ENCODE results near the gene BRAT1. TPM values are rescaled to one million over a fixed set of nuclear protein-coding genes. Genes with fewer than 3 reads are reported as not detected.

Gene BRAT1
- total and polyA plus RNA-seq, 2 experiments from 2014 or later: 32.5 to 76.8 TPM

GRCh38 chr7:2545746-2546425, 9.4 kb downstream of the BRAT1 start:
- Histone ChIP-seq H3K9me2 (ENCODE audit: insufficient read depth) (no peaks in the 10 kb centered on the region), H3K4me2 (no peak overlapping the region), H4K20me1 (replicated peaks; ENCODE audit: insufficient read depth) (no peaks in the 10 kb centered on the region; the same call in 1 of the 2 replicates), H3K27me3 (ENCODE audit: insufficient read depth) (no peaks in the 10 kb centered on the region), H2AFZ (no peak overlapping the region), H3K4me3 (no peak overlapping the region), H3K4me1 (ENCODE audit: insufficient read depth) (no peaks in the 10 kb centered on the region), H3K79me2 (replicated peaks; ENCODE audit: insufficient read depth) (peaks cover 9% of the 10 kb centered on the region; the same call in 1 of the 2 replicates), H3K27ac (ENCODE audit: low read depth) (no peak overlapping the region), H3K36me3 (ENCODE audit: insufficient read depth) (peaks cover 5% of the 10 kb centered on the region), H3F3A (replicated peaks; ENCODE audit: low read depth) (0 out of 2 replicates have a peak, but pooled peaks cover 8% of the 10 kb centered on the region)
- Mint-ChIP-seq H3K36me3 (ENCODE audit: low read depth) (peaks cover 53% of the 10 kb centered on the region), H3K4me1 (no peaks in the 10 kb centered on the region), H3K27me3 (ENCODE audit: insufficient read depth, low read depth, poor library complexity) (peaks cover 2% of the 10 kb centered on the region), H3K27ac (no peak overlapping the region), H3K4me3 (no peak overlapping the region), H3K9me3 (no peaks in the 10 kb centered on the region)
- TF ChIP-seq REST (IDR thresholded peaks at IDR 0.05; ENCODE audit: unreplicated experiment) (no peak), CREB1 (CRISPR knock-in tag; IDR thresholded peaks at IDR 0.05; ENCODE audit: low read depth) (no peak)
- TF ChIP-seq, protein P1, sequence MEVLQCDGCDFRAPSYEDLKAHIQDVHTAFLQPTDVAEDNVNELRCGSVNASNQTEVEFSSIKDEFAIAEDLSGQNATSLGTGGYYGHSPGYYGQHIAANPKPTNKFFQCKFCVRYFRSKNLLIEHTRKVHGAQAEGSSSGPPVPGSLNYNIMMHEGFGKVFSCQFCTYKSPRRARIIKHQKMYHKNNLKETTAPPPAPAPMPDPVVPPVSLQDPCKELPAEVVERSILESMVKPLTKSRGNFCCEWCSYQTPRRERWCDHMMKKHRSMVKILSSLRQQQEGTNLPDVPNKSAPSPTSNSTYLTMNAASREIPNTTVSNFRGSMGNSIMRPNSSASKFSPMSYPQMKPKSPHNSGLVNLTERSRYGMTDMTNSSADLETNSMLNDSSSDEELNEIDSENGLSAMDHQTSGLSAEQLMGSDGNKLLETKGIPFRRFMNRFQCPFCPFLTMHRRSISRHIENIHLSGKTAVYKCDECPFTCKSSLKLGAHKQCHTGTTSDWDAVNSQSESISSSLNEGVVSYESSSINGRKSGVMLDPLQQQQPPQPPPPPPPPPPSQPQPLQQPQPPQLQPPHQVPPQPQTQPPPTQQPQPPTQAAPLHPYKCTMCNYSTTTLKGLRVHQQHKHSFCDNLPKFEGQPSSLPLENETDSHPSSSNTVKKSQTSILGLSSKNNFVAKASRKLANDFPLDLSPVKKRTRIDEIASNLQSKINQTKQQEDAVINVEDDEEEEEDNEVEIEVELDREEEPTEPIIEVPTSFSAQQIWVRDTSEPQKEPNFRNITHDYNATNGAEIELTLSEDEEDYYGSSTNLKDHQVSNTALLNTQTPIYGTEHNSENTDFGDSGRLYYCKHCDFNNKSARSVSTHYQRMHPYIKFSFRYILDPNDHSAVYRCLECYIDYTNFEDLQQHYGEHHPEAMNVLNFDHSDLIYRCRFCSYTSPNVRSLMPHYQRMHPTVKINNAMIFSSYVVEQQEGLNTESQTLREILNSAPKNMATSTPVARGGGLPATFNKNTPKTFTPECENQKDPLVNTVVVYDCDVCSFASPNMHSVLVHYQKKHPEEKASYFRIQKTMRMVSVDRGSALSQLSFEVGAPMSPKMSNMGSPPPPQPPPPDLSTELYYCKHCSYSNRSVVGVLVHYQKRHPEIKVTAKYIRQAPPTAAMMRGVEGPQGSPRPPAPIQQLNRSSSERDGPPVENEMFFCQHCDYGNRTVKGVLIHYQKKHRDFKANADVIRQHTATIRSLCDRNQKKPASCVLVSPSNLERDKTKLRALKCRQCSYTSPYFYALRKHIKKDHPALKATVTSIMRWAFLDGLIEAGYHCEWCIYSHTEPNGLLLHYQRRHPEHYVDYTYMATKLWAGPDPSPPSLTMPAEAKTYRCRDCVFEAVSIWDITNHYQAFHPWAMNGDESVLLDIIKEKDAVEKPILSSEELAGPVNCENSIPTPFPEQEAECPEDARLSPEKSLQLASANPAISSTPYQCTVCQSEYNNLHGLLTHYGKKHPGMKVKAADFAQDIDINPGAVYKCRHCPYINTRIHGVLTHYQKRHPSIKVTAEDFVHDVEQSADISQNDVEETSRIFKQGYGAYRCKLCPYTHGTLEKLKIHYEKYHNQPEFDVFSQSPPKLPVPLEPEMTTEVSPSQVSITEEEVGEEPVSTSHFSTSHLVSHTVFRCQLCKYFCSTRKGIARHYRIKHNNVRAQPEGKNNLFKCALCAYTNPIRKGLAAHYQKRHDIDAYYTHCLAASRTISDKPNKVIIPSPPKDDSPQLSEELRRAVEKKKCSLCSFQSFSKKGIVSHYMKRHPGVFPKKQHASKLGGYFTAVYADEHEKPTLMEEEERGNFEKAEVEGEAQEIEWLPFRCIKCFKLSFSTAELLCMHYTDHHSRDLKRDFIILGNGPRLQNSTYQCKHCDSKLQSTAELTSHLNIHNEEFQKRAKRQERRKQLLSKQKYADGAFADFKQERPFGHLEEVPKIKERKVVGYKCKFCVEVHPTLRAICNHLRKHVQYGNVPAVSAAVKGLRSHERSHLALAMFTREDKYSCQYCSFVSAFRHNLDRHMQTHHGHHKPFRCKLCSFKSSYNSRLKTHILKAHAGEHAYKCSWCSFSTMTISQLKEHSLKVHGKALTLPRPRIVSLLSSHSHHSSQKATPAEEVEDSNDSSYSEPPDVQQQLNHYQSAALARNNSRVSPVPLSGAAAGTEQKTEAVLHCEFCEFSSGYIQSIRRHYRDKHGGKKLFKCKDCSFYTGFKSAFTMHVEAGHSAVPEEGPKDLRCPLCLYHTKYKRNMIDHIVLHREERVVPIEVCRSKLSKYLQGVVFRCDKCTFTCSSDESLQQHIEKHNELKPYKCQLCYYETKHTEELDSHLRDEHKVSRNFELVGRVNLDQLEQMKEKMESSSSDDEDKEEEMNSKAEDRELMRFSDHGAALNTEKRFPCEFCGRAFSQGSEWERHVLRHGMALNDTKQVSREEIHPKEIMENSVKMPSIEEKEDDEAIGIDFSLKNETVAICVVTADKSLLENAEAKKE (CRISPR knock-in tag; IDR thresholded peaks at IDR 0.05): no peak
- no peak for DNase-seq (ENCODE audit: low spot score)
- no peak for ATAC-seq
